ENCODE results near the gene PTER.

The PTER gene

GRCh38 chr10:16545116-16545736 is 108.4 kb downstream of the PTER start:
- DNase-seq = peak; percentile 65

DNA sequence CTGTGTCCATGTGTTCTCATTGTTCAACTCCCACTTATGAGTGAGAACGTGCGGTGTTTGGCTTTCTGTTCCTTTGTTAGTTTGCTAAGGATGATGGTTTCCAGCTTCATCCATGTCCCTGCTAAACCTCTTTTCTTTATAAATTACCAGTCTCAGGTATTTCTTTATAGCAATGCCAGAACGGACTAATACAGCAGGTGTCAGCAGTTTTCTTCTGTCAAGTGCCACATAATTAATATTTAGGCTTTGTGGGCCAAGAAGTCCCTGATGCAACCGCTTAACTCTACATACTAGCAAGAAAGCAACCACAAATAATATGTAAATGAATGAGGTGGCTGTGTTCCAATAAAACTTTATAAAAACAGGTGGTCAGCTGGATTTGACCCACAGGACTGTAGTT is 111.2 kb downstream of the PTER start:
- no peak for DNase-seq

DNA sequence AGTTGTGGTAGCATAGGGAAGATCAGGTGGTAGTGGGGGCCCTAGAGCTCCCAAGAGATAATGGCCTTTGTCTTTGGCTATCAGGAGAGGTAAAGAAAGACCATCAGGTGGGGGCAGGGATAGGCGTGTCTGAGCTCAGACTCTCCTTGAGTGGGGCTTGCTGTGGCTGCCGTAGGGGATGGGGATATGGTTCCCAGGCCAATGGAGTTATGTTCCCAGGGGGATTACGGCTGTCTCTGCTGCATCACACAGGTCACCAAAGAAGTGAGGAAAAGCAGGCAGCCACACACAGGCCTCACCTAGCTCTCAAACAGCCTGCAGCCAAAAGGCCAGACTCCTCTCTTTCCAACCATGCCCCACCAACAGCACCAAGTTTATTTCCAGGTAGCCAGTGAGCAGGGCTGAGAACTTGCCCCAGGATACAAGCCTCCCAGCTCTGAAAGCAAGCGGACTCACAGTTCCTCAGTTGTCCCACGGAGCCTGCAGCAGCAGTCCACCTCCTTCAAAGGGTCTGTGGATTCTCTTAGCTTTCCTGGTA is 122.5 kb downstream of the PTER start:
- no peak for DNase-seq

DNA sequence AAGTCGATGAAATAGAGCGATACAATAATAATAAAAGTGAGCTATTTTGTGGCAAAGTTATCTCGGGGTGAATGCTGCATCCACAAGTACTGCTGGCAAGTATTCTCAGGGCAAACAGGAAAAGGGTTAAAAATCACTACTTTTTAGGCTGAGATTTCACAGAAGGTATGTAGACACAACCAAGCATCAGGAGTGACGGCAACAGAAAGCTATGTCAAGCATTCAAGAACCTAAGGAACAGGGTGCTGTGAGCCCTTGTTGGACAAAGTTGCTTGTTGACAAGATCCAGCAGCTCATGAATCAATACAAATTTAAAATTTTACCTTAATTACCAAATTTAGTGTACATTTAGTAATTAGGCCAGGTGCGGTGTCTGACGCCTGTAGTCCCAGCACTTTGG is 126.1 kb downstream of the PTER start:
- DNase-seq = no peak
